Measurements from ENCODE around the gene IL1B.

IL1B gene

DNA sequence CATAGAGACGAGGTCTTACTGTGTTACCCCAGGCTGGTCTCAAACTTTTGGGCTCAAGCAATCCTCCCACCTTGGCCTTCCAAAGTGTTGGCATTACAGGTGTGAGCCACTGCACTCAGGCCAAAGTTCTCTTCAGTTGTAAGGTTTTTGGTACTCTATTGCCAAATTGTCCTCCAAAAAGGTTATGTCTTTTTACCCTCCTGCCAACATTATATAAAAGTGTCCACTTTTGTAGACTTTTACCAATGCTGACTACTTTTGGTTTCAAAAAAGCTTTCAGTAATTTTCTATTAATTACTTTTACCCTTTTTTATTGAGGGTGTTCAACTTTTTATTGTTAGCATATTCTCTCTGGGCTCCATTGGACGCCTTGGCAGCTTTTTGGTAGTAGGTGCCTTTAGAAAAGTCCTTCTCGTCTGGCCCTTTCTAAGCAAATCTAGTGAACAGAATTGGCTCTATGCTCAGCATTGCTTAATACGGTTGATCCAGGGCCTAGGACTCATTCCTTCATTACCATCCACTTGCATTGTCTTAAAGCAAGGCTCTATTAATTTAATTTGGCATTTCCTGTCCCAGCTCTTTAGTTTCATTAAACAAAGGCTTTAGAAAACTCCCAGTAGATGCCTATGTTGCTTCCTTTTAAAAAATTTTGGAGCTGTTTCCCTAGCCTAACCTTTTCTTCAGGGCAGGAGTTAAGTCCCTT lies 35.5 kb downstream of the IL1B start:
- DNase-seq, result no peak

DNA sequence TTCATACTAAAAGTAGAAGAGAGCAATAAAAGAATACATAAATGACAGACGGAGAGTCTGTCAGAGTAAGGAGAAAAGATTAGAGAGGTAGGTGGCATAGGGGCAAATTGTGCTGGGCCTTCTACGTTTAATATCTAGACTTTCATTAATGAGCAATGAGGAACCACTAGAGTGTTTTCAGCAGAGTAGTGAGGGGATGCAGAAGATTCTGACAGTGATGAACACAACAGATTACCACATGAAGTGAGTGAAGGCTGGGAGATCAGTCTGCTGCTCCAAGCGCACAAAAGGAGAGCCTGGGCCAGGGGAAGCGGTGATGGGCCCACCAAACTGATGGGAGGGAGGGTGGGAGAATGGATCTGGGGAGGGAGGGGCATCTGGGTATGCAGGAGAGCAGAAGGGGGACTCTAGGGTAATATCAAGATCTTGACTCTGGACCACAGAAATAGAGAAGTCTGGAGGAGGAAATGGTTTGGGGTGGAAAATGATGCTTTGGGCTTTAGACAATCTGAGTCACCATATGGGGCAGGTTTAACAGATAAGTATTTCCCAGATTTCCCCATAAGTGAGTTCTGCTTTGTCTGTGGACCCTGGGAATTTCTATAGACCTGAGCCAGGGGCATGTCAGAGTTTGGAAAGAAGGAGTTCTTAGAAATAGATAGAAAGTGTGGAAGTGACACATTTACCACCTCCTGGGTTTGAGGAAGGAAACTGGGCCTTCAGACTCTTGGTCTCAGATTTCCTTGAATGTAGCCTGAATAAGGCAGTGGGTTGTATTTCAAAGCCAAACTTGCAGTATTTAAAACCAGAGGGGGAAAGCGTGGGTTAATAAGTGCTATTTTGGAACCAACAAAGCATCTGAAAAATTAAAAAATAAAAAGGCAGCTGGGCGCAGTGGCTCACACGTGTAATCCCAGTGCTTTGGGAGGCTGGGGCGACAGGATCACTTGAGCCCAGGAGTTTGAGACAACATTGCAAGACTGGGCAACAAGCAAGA lies 37.3 kb downstream of the IL1B start:
- no peak for DNase-seq

DNA sequence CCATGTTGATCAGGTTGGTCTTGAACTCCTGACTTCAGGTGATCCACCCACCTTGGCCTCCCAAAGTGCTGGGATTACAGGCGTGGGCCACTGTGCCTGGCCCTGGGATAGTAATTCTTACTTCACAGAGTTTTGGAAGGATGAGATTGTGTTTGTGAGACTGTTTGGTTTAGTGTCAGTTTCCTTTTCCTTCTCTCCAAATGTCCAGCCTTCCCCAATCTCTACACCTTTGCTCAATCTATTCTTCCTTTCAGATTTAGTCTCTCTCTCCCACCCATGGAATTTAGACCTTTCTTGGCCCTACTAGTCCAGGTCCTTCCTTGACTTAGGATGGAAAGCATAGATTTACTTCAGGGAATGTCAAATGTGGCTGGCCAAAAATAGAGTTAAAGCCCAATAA lies 40.1 kb downstream of the IL1B start:
- no peak for DNase-seq

DNA sequence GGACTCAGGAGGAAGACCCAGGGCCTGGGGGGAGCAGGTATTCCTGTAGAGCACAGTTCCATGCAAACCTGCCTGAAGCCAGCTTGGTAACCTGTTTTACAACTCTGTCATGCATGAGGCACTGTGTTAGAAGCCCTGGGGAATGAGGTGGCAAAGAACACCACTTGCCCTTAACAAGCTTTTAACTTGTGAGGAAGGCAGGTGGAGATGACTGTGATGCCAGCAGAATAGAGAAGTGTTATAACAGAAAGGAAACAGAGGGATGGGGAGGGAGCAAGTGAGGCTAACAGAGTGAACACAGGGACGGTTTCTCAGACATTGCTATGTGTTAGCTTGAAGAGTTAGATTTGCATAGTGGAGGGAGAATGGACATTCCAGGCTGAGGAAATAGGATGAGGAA lies 40.8 kb downstream of the IL1B start:
- no peak for DNase-seq

DNA sequence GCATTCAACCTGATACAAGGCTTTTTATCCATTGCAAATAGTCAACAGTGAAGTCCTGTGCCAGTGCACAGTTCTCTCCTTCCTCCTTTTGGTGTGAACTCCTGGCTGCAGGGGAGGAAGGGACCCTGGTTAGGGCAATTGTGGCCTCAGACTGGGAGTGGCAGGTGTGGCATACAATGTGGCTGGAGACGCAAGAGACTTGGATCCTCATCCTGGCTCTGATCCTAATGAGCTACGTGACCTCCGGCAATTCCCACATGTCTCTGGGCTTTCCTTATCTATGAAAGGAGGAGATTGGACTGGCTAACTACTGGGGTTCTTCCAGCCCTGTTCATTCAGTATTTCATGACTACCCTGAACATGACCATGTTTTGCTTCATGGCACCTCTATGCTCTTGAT lies 41.7 kb downstream of the IL1B start:
- DNase-seq, result no peak

DNA sequence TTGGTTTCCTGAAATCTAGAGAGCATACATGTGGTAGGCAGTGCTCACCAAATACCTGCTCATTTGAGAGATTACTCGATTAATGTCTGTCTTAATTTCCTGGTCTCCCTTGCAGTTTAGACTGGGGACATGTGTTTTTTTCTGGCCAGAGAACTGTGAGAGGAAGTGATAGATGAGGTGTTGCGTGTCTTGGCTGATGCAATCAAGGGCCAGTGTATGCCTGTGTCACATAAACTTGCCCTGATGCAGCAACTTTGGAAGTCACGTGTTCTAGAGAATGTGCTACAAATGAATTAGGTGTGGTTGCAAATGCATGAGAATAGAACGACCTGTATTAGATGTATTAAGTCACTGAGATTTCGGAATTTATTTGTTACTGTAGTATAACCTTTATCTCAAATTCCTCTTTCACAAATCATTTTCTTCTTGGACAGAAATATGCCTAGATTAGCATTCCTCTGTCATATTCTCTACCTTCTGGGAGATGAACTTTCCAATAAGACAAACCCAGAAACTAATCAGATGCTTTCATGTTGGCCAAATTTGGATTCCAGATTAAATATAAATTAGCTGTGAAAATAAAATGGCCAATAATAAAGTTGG lies 42.3 kb downstream of the IL1B start:
- no peak for DNase-seq

DNA sequence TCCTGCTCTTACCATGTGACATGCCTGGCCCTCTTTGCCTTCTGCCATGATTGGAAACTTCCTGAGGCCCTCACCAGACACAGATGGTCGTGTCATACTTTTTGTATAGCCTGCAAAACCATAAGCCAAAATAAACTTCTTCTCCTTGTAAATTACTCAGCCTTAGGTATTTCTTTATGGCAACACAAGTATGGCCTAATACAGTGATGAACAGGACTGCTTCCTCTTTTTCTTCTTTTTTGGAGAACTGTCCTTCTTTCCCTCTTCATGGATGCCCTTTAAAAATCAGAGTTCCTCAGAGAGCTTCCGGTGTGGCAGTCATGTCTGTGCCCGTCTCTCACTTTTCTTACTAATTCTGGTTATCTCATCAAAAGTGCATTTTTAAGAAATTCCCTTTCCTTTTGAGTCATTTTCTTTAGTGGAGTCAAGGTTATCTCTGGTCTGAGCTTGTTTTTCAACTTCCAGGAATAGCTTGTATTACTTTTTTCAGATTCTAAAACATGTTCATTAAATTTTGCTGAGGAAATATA lies 43.1 kb downstream of the IL1B start:
- no peak for DNase-seq

DNA sequence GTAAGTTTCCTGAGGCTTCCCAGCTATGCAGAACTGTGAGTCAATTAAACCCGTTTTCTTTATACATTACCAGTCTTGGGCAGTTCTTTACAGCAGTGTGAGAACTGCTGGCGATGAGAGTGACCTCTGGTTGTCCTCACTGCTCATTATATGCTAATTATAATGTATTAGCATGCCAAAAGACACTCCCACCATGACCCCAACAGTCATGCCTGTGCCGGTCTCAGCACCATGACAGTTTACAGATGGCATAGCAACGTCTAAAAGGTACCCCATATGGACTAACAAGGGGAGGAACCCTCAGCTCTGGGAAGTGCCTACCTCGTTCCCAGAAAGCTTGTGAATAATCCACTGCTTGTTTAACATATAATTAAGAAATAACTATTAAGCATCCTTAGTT lies 44.2 kb downstream of the IL1B start:
- no peak for DNase-seq

DNA sequence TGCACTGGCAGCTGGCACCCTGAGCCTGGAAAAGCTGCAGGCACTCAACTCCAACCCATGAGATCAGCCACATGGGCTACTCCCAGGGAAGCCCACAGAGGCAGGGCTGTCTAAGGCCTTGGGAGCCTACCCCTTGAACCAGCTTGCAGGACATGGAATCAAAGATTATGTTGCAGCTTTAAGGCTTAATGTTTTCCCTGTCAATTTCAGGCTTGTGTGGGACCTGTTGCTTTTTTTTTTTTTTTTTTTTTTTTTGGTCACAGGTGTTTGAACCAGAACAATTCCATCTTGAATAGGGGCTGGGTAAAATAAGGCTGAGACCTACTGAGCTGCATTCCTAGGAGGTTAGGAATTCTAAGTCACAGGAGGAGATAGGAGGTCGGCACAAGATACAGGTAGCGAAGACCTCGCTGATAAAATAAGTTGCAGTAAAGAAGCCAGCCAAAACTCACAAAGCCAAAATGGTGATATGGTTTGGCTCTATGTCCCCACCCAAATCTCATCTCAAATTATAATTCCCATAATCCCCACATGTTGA lies 44.8 kb downstream of the IL1B start:
- no peak for DNase-seq

DNA sequence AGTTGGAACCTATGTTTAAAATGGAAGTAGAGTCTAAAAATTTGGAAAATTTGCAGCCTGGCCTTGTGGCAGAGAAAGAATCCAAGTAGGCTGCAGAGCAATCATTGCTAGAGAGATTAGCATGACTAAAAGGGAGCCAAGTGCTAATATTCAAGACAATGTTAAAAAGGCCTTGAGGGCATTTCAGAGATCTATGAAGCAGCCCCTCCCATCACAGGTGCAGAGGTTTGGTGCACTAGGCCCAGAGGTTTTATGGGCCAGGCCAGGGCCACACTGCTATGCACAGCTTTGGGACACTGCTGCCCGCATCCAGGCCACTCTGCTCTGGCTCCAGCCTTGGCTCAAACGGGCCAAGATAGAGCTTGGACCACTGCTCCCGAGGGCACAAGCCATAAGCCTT lies 45.6 kb downstream of the IL1B start:
- no peak for DNase-seq

DNA sequence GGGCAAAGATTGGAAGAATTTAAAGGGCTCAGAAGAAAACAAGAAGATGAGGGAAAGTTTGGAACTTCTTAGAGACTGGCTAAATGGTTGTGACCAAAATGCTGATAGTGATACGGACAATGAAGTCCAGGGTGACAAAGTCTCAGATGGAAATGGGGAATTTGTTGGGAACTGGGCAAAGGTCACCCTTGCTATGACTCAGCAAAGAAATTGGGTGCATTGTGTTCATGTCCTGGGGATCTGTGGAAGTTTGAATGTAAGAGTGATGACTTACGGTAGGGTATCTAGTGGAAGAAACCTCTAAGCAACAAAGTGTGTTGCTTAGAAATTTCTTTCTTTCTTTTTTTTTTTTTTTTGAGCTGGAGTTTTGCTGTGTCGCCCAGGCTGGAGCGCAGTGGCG lies 46.3 kb downstream of the IL1B start:
- no peak for DNase-seq

DNA sequence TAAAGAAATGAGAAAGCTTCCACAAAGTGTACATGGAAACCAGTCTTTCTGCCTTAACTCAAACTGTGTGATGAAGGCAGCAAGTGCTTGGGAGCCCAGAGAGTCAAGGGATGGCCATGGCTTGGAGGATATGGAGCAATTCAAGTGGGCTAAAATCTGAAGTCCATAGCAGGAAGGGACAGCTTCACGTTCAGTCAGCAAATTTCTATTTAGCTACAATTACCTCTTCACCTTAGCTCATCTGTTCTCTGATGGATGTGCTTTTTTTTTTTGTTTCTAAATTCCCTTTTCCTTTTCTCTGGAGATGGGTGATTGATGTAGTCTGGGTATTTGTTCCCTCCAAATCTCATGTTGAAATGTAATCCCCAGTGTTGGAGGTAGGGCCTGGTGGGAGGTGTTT lies 47.4 kb downstream of the IL1B start:
- DNase-seq, result no peak

DNA sequence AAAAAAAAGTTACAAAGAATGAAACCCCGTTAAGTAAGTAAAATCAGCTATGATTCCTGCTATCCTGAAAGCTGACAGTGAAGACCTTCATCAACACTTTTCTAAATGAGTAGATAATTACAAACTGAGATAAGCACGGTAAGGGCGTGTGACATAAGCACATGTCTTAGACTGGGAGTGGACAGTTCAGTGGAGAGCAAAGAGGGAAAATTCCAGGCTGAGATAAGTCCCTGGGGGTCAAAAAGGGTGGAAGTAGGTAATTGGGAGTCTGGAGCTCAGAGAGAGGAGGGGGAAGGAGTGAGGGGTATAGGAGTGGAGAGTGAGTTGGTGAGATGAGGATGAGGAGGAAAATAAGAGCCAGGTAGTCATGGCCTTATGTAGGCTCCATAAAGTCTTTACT lies 47.9 kb downstream of the IL1B start:
- DNase-seq, result no peak

DNA sequence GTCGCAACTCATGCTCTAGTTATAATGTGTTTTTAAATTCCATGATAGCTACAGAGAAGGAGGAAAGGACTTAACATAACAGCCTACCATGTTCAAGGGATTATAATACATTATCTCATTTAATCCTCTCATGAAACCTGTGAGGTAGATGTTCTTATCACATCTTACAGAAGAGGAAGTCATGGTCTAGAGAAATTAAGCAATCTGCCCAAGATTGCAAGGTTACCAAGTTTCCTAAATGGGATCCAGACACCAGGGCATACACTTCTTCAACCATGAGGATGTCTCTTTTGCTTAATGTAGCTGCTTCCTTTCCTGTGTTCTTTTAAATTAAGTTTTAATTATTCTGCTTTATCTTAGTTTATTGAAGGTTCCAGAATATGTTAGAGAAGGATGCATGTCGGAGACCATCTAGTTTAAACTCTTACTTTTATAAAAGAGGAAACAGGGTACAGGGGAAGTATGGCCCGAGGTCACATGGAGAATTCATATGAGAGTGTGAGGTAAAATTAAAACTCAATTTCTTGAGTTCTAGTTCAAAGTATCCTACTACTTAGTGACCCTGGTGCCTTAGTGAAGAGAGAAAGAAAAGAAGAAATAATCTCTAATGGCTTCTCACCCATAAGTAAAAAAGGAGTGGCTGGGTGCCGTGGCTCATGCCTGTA lies 48.7 kb downstream of the IL1B start:
- DNase-seq, result no peak

DNA sequence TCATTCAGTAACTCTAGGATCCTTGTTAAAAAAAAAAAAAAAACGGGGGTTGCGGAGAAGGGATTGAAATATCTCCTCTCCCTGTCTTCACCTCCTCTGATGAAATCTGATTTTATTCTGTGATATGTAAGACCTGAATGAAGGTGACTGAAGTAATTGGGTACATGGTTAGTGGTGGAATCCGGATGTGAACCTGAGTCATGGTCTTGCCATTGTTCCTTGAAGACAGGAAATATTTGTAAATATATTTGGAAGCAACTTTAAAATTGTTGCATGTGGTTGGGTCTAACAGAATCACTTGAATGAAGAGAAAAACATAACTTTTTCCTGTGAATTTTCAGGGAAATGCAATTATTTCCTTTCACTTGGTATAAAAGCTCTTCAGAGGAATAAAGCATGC lies 49.3 kb downstream of the IL1B start:
- no peak for DNase-seq

DNA sequence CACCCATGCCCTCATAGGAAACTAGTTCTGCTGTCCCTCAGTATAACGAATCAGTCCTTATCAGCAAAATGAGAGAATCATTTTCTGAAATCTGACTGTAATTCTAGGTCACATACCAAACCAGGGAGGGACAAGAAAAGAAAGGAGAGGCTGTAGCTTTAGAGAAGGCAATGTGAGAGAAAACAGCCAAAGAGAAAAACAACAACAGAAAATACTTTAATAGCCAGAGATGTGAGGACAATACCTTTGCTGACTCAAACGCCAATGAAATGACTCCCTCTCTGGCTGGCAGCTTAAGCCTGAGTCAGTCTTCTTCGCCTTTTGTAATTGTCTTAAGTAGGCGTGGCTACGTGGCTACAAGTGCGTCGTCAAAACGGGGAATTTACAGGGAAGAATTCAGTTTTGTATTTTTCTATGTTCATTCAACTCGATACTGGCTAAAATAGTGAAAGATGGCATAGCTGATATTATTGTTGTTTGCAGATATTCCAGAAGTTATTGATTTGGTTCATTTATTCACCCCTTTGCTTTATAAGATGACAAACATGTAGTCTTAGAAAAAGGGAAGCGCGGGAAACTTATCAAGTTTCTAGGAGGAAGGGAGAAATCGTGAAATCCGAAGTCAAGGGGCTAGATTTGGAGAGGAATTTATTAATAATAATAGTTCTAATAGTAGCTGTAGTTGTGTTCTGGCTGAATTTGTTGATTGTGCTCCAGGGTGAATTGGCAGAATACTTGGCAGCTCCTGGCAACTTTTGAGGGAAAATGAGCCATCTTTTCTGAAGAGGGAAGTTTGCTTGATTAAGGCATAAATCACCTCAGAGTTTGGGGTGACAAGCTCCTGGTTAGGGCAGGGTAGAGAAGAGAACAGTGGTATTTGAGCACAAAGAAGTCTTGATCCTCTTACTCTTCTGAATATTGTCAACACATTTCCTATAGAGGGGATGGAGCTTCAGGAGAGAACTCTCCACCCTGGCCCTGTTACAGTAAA lies 52.1 kb downstream of the IL1B start, which contains the start of gene IL1A:
Gene IL1A (minus strand): TSS at position 295 of the 991 bp plus-strand sequence. CDS start 723 bp downstream, outside the sequence.
- DNase-seq, result no peak

DNA sequence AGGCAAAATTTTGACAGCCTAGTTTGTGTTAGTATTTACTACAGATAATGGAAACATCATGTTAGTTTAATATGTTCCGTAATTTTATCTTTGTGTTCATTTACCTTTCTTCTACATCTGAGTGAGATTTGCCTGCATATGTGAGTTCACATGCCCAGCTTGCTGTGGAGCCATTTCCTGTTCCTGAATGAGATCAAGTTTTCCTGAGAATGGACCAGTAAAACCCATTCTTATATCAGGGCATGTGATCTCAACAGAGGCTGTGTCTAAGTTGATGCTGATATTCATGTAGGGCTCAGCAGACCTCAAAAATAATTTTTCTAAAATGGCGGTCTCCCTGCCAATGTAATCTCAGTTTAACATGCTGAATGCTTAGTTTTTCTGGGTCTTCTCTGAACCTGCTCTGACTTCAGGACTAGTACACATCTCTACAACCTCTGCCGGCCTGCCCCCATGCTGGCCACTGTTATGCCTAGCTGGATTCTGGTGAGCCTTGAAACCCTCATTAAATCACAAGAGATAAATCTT lies 53.3 kb downstream of the IL1B start:
- DNase-seq, result no peak

DNA sequence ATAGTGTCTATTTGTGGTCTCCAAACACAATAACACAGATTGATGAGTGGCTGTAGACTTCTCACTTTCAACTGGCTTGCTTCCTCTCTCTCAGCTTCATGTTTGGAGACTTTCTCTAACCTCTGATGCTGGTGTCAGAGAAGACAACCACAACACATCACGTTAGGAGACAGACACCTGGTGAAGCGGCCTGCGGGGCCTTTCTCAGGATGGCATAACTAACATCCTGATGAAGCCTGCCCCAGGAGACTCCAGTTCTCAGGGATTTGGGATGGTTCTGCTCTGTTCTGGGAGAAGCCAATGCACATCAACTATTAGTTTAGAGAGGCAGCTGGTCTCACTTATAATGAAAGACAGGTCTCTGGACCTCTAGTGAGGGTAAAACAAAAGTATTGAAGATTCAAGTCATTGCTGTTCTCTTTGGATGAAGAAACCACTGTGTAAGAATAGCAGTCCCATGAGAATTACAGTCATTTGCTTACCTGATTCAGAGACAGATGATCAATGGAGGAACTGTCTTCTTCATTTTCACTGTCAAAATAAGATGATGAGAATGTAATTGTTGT lies 54.3 kb downstream of the IL1B start:
- no peak for DNase-seq

Measured in NCI-H446 (cell line).